HG03045 (cell line): ENCODE data around the gene LGR6.
"Not testable (repeated sequence)": the region's sequence is repeated elsewhere in the genome, so short reads cannot be mapped to it uniquely, and the experiment has no call there.

ENCODE experiments used
- ATAC-seq: cut with Tn5 transposase; IDR thresholded peaks from one replicate; pipeline ENCODE4 v1.9.1; 2021; ENCODE audit warnings: mild to moderate bottlenecking, moderate library complexity; ENCODE audit not compliant: unreplicated experiment

LGR6 gene

GRCh38 chr1:202159534-202160371, 33.8 kb upstream of the LGR6 start:
- ATAC-seq, result no peak

DNA sequence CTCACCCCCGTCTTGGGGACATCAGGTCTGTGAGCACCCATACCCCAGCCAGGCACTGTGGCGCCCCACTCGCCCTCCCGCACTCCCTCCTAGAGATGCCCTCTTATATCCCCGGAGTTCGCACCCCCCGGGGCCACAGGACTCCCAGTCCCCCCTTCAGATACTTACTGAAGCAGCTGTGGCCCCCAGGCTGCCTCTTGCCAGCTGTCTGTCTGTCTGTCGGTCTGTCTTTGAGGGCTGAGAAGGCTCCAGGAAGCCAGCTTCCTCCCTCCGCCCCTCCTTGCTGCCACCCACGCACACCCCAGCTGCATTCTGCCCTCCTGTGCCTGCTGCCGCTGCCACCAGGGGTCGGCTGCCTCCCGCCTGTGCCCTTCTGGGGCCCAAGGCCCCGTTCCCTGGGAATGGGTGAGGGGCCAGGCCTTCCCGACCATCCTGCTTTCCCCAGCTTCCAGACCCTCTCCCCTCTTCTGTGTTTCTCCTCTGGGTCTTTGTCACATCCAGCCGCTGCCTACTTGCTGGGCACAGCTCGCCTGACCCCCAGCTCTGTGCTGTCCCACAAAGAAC, 33.1 kb upstream of the LGR6 start, which contains the start of gene PTPN7:
PTPN7 (minus strand) TSS at position 226 of the 564 bp plus-strand sequence. CDS start 1,200 bp downstream, outside the sequence.
- ATAC-seq, result peak; percentile 56

DNA sequence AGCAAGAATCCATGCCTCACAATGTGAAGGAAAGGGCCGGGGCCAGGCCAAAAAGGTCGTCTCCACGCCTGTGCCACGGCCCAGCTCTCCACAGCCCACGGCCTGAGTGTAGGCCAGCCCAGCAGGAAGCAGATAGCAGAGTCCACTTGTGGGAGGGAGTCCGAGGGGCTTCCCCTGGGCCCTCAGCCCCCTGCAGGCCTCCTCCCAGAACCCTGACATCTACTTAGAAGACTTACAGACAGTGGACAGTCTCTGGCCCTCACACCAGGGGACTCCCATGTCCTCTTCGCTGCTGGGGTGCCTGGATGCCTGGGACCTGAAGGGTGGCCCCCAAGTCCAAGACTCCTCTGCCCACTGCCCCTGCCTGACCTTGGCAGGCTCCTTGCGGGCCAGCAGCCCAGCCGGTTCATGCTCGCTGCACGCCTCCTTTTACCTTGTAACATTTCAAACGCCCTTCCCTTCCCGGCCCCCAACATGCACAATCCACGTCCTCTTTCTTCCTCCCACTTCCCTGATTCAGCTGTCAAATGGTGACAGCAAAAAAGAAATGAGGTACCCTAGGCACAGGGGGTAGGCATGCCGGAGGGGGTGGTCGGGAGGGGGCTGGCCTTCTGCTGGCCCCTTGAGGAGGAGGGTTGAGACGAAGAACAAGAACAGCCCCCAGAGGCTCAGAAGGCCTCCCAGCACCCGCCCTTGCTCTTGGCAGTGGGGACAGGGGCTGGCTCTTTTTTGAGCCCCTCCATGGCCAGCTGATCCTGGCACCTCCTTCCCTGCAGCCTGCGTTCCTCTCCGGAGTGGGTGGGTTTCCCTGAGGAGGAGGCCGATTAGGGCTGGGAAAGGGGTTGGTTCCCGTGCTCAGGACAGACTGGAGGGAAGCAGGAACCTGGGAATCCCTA, 32.2 kb upstream of the LGR6 start:
- no peak for ATAC-seq

DNA sequence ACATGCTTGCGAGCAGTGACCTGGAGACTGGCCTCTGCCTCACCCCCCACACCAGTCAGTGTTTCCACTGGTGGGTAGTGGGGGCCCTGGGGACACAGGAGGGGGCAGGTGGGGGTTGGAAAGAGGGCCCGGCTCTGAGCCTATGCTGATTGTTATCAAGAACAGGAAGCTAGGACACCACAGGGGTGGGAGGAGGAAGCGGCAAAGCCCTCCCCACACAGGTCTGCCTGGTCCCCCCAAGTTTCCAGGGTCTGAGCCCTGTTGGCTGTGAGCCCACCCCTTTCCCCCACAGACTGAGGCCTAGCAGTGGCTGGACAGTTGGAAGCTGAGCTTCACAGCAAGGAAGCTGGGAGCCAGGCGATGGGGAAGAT, 31.6 kb upstream of the LGR6 start:
- ATAC-seq, result no peak

- no peak for ATAC-seq
Observed at GRCh38 chr1:202162418-202163280, 30.9 kb upstream of the LGR6 start.

GRCh38 chr1:202163281-202164270, 30.0 kb upstream of the LGR6 start:
- no peak for ATAC-seq

DNA sequence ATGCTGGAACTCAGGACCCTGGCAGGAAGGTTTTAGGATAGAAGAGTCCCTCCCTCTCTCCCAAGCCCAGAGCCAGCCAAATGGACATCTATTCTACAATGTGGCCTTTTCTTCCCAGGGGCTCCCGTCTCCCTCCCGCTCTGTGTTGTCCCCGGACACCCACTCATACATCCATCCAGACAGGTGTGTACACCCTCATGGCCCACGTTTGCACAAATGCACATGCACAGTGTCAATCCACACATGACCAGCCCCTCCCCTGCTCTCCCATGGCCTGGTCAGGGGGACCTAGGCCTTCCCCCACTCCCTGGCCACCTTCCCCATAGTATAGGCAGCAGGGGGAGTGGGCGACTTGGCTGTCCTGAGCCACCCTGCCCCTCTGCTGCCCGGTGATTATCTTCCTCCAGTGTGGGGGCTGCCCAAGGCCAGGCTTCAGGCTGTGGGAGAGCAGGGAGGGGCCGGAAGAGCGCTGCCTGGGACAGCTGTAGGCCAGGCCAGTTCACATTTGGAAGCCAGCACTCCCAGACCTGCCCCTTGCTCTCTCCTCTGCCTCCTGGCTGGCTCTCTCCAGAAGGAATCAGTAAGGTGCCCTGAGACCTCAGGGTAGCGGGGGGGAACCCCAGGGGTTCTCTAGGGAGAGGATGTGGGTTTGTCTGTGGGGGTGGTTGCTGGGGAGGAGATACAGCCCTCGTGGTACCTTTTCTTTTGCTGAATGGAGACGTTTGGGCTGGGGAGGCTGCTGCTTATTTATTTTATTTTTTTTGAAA, 29.1 kb upstream of the LGR6 start:
- ATAC-seq, result peak; percentile 38

DNA sequence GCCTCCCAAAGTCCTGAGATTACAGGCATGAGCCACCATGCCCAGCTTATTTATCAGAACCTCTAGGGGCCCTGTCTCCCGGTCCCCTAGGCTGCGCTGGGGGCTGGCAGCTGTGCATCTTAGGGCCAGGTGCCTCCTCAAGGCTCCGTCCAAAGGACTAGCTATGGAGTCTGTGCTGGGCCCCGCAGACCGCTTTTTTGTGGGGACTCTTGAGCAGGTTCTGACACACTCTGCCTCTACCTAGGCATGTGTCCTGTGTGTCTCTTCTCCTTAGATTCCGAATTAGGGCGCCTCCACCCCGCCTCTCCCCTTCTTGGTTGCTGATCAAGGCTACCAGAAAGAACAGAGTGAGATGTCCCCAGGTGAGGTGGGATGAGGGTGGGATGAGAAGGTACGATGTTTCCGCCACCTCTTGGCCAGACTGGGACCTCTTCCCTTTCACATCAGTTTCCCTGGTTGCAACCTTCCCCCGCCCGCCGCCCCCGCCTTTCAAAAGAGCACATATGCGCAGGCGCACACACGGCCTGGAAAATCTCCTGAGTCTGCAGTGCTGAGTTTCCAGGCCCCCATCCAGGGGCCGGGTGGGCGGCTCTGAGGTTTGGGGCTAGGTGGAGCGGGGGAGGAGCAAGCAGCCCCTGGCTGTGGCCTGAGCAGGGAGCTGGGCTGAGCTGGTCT, 28.2 kb upstream of the LGR6 start:
- ATAC-seq, result no peak

- no peak for ATAC-seq
Observed at GRCh38 chr1:202165942-202166843, 27.4 kb upstream of the LGR6 start.

- ATAC-seq, result not testable (repeated sequence)
Observed at GRCh38 chr1:202167054-202167453, 26.5 kb upstream of the LGR6 start.

- no peak for ATAC-seq
Observed at GRCh38 chr1:202167708-202168415, 25.7 kb upstream of the LGR6 start.

GRCh38 chr1:202168861-202169260, 24.7 kb upstream of the LGR6 start:
- no peak for ATAC-seq

DNA sequence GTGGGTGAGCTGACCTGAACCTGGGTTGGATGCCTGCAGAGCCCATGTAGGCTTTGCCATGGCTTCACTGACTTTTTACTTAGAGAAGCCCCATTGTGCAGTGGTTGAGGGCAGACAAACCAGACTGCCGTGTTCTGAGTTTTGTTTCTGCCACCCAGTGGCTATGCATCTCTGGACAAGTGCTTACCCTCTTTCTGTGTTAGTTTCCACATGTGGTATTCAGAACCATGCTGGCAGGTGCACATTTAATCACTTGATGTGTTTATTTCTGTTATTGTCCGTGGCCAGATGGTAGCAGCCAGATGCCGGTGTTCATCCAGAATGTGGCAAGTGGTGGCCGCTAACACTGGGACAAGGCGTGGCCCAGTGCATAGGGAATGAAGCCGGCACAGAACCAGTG, 22.9 kb upstream of the LGR6 start:
- ATAC-seq, result no peak

- no peak for ATAC-seq
Observed at GRCh38 chr1:202171292-202172014, 22.1 kb upstream of the LGR6 start.

- ATAC-seq, result no peak
Observed at GRCh38 chr1:202172015-202172355, 21.6 kb upstream of the LGR6 start.

DNA sequence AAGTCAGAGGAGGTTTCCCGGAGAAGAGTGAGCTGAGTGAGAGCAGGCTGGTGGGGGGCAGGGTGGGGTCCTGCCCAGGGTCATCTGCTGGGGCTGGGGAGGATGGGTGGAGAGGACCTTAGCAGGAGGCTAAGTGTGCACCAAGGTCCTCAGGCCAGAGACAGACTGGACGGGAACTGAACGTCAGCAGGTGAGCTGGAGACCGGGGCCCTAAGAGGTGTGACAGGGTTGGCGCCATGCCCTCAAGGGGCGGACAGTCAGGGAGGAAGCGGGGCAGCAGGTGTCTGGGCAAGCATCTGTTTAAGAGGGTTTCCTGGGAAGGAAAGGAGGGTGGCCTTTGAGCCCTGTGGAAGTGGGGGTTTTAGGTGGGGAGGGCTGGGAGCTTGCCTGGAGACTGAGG, 19.6 kb upstream of the LGR6 start:
- no peak for ATAC-seq
